ENCODE results near the gene GSK3A. TPM values are rescaled to one million over a fixed set of nuclear protein-coding genes. Genes with fewer than 3 reads are reported as not detected.

Gene GSK3A
- total RNA-seq, 2 donors from 2014 or later = 12.5 to 14.5 TPM

- intact Hi-C loops (cut with DNase I) = no loop called here
- H3K4me1 ChIP-seq = peaks cover 11% of the 10 kb centered on the region
- H3K27me3 ChIP-seq = no peaks in the 10 kb centered on the region
- no peak overlapping the region for H3K4me3 ChIP-seq
- WGBS, 2 donors = 90 to 94% methylated on average over 15 to 37 of the region's 37 CpGs
- DNase-seq (no peak), ATAC-seq (no peak)
- peaks cover 0 to 23% of the 10 kb centered on the region in 2 donors for H3K36me3 ChIP-seq (replicated peaks in 1 of 2; ENCODE audit: insufficient read depth in 1 of 2, low read depth in 2 of 2)
- H3K9me3 ChIP-seq = no peaks in the 10 kb centered on the region
- H3K27ac ChIP-seq = no peak overlapping the region
- no peak for TF ChIP-seq CTCF (IDR thresholded peaks at IDR 0.05)
- no peak for TF ChIP-seq POLR2A (IDR thresholded peaks at IDR 0.05)
Observed at GRCh38 chr19:42224940-42225717, 17.3 kb downstream of the GSK3A start.

- no peak for DNase-seq
- Histone ChIP-seq H3K27me3 (no peaks in the 10 kb centered on the region), H3K4me3 (peak overlapping the region; percentile 61 to 89), H3K9me3 (no peaks in the 10 kb centered on the region), H3K36me3 (replicated peaks in 1 of 2; ENCODE audit: insufficient read depth in 1 of 2, low read depth in 2 of 2) (peaks cover 0 to 16% of the 10 kb centered on the region in 2 donors), H3K4me1 (peaks cover 42% of the 10 kb centered on the region), H3K27ac (peak overlapping the region in 3 of 4 donors; percentile 65 to 92 (median 86))
- intact Hi-C loops (cut with DNase I) = no loop called here
- no peak for TF ChIP-seq POLR2A (IDR thresholded peaks at IDR 0.05)
- no peak for TF ChIP-seq CTCF (IDR thresholded peaks at IDR 0.05)
- 0 to 1% methylated on average over 6 of the region's 6 CpGs for WGBS, 2 donors
- no peak for ATAC-seq
Observed at GRCh38 chr19:42220751-42221097, 21.7 kb downstream of the GSK3A start.

DNA sequence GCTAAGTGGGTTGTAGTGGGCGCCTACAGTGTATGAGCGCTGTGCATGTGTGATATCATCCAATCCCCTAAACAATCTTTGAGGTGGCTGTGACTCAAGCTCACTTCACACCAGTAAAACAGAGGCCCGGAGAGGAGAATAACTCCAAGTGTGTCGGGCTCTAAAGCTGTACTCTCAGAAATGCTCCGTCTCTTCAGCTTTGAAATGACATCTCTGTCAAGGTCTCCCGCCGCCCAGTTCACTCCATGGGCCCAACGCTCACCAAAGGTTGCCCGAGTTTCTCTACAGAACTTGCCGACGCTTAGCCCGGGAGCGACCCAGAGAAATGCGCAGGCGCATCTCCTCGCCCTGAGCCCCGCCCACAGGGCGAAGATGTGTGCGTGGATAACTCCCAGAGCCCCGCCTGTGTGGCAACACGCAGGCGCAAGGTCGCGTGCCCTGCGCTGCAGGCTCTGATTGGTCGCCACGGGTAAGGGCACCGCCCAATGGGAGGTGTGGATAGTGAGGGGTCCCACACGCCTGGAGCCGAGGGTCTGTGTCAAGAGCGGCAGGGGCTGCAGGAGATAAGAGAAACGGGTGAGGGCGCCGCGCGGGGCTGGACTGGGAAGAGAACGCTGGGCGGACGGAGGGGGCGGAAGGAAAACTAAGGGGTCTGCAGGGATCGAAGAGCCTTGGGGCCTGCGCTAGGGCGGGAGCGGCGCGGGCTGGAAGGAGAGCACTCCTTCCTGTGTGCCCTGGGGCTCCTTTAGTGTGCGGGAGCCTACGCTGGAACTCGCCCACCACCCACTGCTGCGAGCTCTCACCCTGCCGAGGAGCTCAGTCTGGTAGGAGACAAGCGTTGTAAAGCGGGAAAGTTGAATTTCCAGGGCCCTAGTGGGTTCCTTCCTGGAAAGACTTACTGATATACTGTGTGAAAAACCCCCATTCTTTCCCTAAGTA lies 22.3 kb downstream of the GSK3A start, which contains the start of gene ZNF526:
TSS of gene ZNF526 (plus strand) at position 501 of the 939 bp plus-strand sequence. CDS start 4,092 bp downstream, outside the sequence.
- TF ChIP-seq POLR2A (IDR thresholded peaks at IDR 0.05) (peak in 2 of 3 donors; percentile 50 to 81), CTCF (IDR thresholded peaks at IDR 0.05) (no peak)
- Histone ChIP-seq H3K4me1 (peaks cover 48% of the 10 kb centered on the region), H3K27ac (peak within 1 kb of the TSS; percentile 65 to 92 (median 88)), H3K27me3 (no peaks in the 10 kb centered on the region), H3K36me3 (replicated peaks in 1 of 2; ENCODE audit: insufficient read depth in 1 of 2, low read depth in 2 of 2) (peaks cover 0 to 10% of the 10 kb centered on the region in 2 donors), H3K4me3 (peak within 1 kb of the TSS; percentile 61 to 89), H3K9me3 (no peaks in the 10 kb centered on the region)
- intact Hi-C loops (cut with DNase I) = no loop called here
- ATAC-seq = peak; percentile 86
- peak; percentile 97 to 98 (median 98) for DNase-seq
- 1 to 2% methylated on average over 32 to 53 of the region's 53 CpGs for WGBS, 2 donors

GRCh38 chr19:42217520-42218437 lies 24.6 kb downstream of the GSK3A start, which contains the start of gene DEDD2:
Gene DEDD2, minus strand, starts transcription at chr19:42217677. Its CDS starts 670 bp downstream, at chr19:42217007.
- peak within 1 kb of the TSS; percentile 61 to 81 for H3K4me3 ChIP-seq
- H3K4me1 ChIP-seq = peaks cover 70% of the 10 kb centered on the region
- intact Hi-C loops (cut with DNase I) = no loop called here
- peaks cover 0 to 2% of the 10 kb centered on the region in 2 donors for H3K36me3 ChIP-seq (replicated peaks in 1 of 2; ENCODE audit: insufficient read depth in 1 of 2, low read depth in 2 of 2)
- no peaks in the 10 kb centered on the region for H3K9me3 ChIP-seq
- H3K27ac ChIP-seq = peak within 1 kb of the TSS; percentile 91 to 97 (median 94)
- peak; percentile 81 for ATAC-seq
- peak; percentile 98 to 99 (median 98) for DNase-seq
- H3K27me3 ChIP-seq = no peaks in the 10 kb centered on the region
- TF ChIP-seq CTCF (IDR thresholded peaks at IDR 0.05) = peak in 1 of 7 experiments; percentile 1
- TF ChIP-seq POLR2A (IDR thresholded peaks at IDR 0.05) = peak; percentile 82 to 93 (median 92)
- WGBS, 2 donors = 13 to 20% methylated on average over 44 to 57 of the region's 57 CpGs

Data from body of pancreas (tissue), 4 donors.